ENCODE data around the gene VIL1. TPM values are rescaled to one million over a fixed set of nuclear protein-coding genes. Genes with fewer than 3 reads are reported as not detected.
A peak's percentile ranks its signal among the peaks of the same experiment; 100 is the strongest.

The VIL1 gene
- total and polyA plus RNA-seq, 2 of the 13 experiments (the other 11 are each of a cell fraction or from before 2014, with no cell fraction given) = 287 to 301 TPM

- TF ChIP-seq CHD2 (IDR thresholded peaks at IDR 0.05; ENCODE audit: low read depth, low read length) (0 out of 2 replicates have a peak, but pooled peaks have one; percentile 51), SP1 (IDR thresholded peaks at IDR 0.05) (no peak), SP1 (CRISPR knock-in tag; IDR thresholded peaks at IDR 0.05) (0 out of 2 replicates have a peak, but pooled peaks have one; percentile 44), NKX3-1 (CRISPR knock-in tag; IDR thresholded peaks at IDR 0.05) (no peak), NCOA2 (CRISPR knock-in tag; IDR thresholded peaks at IDR 0.05) (peak; percentile 66), PRPF4 (IDR thresholded peaks at IDR 0.05; ENCODE audit: low read depth, low read length, poor library complexity, severe bottlenecking) (no peak), ZBTB34 (CRISPR knock-in tag; IDR thresholded peaks at IDR 0.05) (no peak), PHF5A (CRISPR knock-in tag; IDR thresholded peaks at IDR 0.05; ENCODE audit: low read depth, unreplicated experiment) (no peak), BCLAF1 (IDR thresholded peaks at IDR 0.05) (no peak), CREB3 (CRISPR knock-in tag; IDR thresholded peaks at IDR 0.05) (no peak), ZNF605 (CRISPR knock-in tag; IDR thresholded peaks at IDR 0.05) (peak; percentile 70; the same call in 1 of the 2 replicates), ATF2 (CRISPR knock-in tag; IDR thresholded peaks at IDR 0.05) (peak; percentile 37; the same call in 1 of the 2 replicates), XBP1 (CRISPR knock-in tag; IDR thresholded peaks at IDR 0.05) (no peak), MBNL3 (CRISPR knock-in tag; conservative IDR thresholded peaks at IDR 0.05) (no peak), PAXIP1 (CRISPR knock-in tag; conservative IDR thresholded peaks at IDR 0.05) (peak; percentile 98), ONECUT2 (CRISPR knock-in tag; IDR thresholded peaks at IDR 0.05) (no peak), HMG20A (CRISPR knock-in tag; IDR thresholded peaks at IDR 0.05; ENCODE audit: borderline replicate concordance) (no peak), MLLT10 (CRISPR knock-in tag; IDR thresholded peaks at IDR 0.05) (no peak), ZBTB25 (CRISPR knock-in tag; IDR thresholded peaks at IDR 0.05) (no peak; the same call in none of the 2 replicates)
These were observed at the start of gene VIL1 (continued) for GRCh38 chr2:218418717-218419458.

Data from HepG2 (cell line).